HEK293 (cell line): ENCODE data around the gene NEGR1.

ENCODE experiments used
- CTCF ChIA-PET: fragments of 350-600 bp; formaldehyde crosslinking; extraction: SDS; loops from one replicate; lab custom pipeline; 2021; ENCODE audit warnings: antibody characterized with exemption; lab: Yijun Ruan, JAX
- POLR2A ChIA-PET: fragments of 300-600 bp; formaldehyde crosslinking; extraction: SDS; loops from one replicate; lab custom pipeline; 2020; ENCODE audit warnings: antibody characterized with exemption, inconsistent platforms; lab: Yijun Ruan, JAX
- H3K27ac ChIP-seq: fragments of 200-500 bp; sonication (Bioruptor generic); 2 replicates; pipeline ENCODE4 v1.5.1; 2014; ENCODE audit warnings: low read depth, low read length, control low read depth, inconsistent platforms; ENCODE audit errors: extremely low read depth
- H3K36me3 ChIP-seq, 2 experiments: fragments of 200-500 bp in 1 of 2; sonication (Bioruptor generic) in 1 of 2; 1 replicate in 1 of 2; 2 replicates in 1 of 2; pipeline ENCODE4 v1.5.1; 2014 to 2017; ENCODE audit warnings: inconsistent platforms in 2 of 2, low read length in 2 of 2; ENCODE audit not compliant: control insufficient read depth in 2 of 2, insufficient read depth in 1 of 2
- H3K4me1 ChIP-seq: fragments of 200-500 bp; sonication (Bioruptor generic); 2 replicates; pipeline ENCODE4 v1.5.1; 2014; ENCODE audit warnings: mild to moderate bottlenecking, low read length, inconsistent platforms; ENCODE audit not compliant: control insufficient read depth, insufficient read depth
- H3K4me3 ChIP-seq: 2 replicates; pipeline ENCODE4 v1.5.1; 2011; ENCODE audit warnings: low read depth, mild to moderate bottlenecking, control low read depth, low read length, moderate library complexity
- H3K9me3 ChIP-seq: fragments of 200-500 bp; sonication (Bioruptor generic); 2 replicates; pipeline ENCODE4 v1.5.1; 2014; ENCODE audit warnings: low read depth, low read length, inconsistent platforms; ENCODE audit not compliant: control insufficient read depth, insufficient read depth
- GLIS1 ChIP-seq: fragments of 450-650 bp; formaldehyde crosslinking; IDR thresholded peaks from 2 replicates; pipeline ENCODE4 v1.5.1; 2016; ENCODE audit warnings: missing biosample characterization, missing genetic modification characterization
- KLF10 ChIP-seq: fragments of 450-650 bp; IDR thresholded peaks from 2 replicates; pipeline ENCODE4 v1.5.1; 2018; ENCODE audit warnings: missing biosample characterization, mild to moderate bottlenecking, missing genetic modification characterization
- PBX3 ChIP-seq: sonication (generic); formaldehyde crosslinking; IDR thresholded peaks from 2 replicates; pipeline ENCODE4 v1.8.1; 2022; ENCODE audit warnings: mild to moderate bottlenecking, moderate library complexity, missing genetic modification reagents
- ZNF133 ChIP-seq: fragments of 450-650 bp; formaldehyde crosslinking; IDR thresholded peaks from 2 replicates; pipeline ENCODE4 v1.5.1; 2016; ENCODE audit warnings: missing biosample characterization, missing genetic modification characterization
- ZNF202 ChIP-seq: fragments of 450-650 bp; formaldehyde crosslinking; IDR thresholded peaks from 2 replicates; pipeline ENCODE4 v1.5.1; 2016; ENCODE audit warnings: missing biosample characterization, missing genetic modification characterization, borderline replicate concordance
- ZNF221 ChIP-seq: fragments of 450-650 bp; formaldehyde crosslinking; IDR thresholded peaks from 2 replicates; pipeline ENCODE4 v1.5.1; 2017; ENCODE audit warnings: missing biosample characterization, missing genetic modification characterization, borderline replicate concordance
- ZNF488 ChIP-seq: fragments of 450-650 bp; formaldehyde crosslinking; IDR thresholded peaks from 2 replicates; pipeline ENCODE4 v1.5.1; 2016; ENCODE audit warnings: missing biosample characterization, missing genetic modification characterization
- ZNF521 ChIP-seq: fragments of 450-650 bp; formaldehyde crosslinking; IDR thresholded peaks from 2 replicates; pipeline ENCODE4 v1.5.1; 2017; ENCODE audit warnings: missing biosample characterization, mild to moderate bottlenecking, missing genetic modification characterization
- ZNF558 ChIP-seq: fragments of 450-650 bp; formaldehyde crosslinking; IDR thresholded peaks from 2 replicates; pipeline ENCODE4 v1.5.1; 2016; ENCODE audit warnings: missing biosample characterization, missing genetic modification characterization
- ZNF585B ChIP-seq: fragments of 450-650 bp; formaldehyde crosslinking; IDR thresholded peaks from 2 replicates; pipeline ENCODE4 v1.5.1; 2016; ENCODE audit warnings: missing biosample characterization, missing genetic modification characterization
- ZNF600 ChIP-seq: fragments of 450-650 bp; formaldehyde crosslinking; IDR thresholded peaks from 2 replicates; pipeline ENCODE4 v1.5.1; 2016; ENCODE audit warnings: missing biosample characterization, missing genetic modification characterization
- ZNF785 ChIP-seq: fragments of 450-650 bp; formaldehyde crosslinking; IDR thresholded peaks from 2 replicates; pipeline ENCODE4 v1.5.1; 2016; ENCODE audit warnings: missing biosample characterization, missing genetic modification characterization
- ZSCAN16 ChIP-seq: fragments of 450-650 bp; formaldehyde crosslinking; IDR thresholded peaks from 2 replicates; pipeline ENCODE4 v1.5.1; 2016; ENCODE audit warnings: missing biosample characterization, missing genetic modification characterization
- ZSCAN23 ChIP-seq: fragments of 450-650 bp; formaldehyde crosslinking; IDR thresholded peaks from 2 replicates; pipeline ENCODE4 v1.5.1; 2016; ENCODE audit warnings: missing biosample characterization, missing genetic modification characterization
- TF ChIP-seq, protein P1 (sequence below): fragments of 450-650 bp; formaldehyde crosslinking; conservative IDR thresholded peaks from 2 replicates; pipeline ENCODE4 v1.5.1; 2016; ENCODE audit warnings: low read depth, missing biosample characterization, missing genetic modification characterization
- TF ChIP-seq, protein P2 (sequence below): fragments of 450-650 bp; formaldehyde crosslinking; IDR thresholded peaks from 2 replicates; pipeline ENCODE4 v1.5.1; 2016; ENCODE audit warnings: missing biosample characterization, missing genetic modification characterization
- TF ChIP-seq, protein P3 (sequence below): fragments of 450-650 bp; formaldehyde crosslinking; IDR thresholded peaks from 2 replicates; pipeline ENCODE4 v1.5.1; 2016; ENCODE audit warnings: missing biosample characterization, missing genetic modification characterization
- TF ChIP-seq, protein P4 (sequence below): fragments of 450-650 bp; formaldehyde crosslinking; IDR thresholded peaks from 2 replicates; pipeline ENCODE4 v1.5.1; 2016; ENCODE audit warnings: missing biosample characterization, missing genetic modification characterization
- TF ChIP-seq, protein P5 (sequence below): fragments of 450-650 bp; formaldehyde crosslinking; IDR thresholded peaks from 2 replicates; pipeline ENCODE4 v1.5.1; 2017; ENCODE audit warnings: missing biosample characterization, missing genetic modification characterization

Gene NEGR1

DNA sequence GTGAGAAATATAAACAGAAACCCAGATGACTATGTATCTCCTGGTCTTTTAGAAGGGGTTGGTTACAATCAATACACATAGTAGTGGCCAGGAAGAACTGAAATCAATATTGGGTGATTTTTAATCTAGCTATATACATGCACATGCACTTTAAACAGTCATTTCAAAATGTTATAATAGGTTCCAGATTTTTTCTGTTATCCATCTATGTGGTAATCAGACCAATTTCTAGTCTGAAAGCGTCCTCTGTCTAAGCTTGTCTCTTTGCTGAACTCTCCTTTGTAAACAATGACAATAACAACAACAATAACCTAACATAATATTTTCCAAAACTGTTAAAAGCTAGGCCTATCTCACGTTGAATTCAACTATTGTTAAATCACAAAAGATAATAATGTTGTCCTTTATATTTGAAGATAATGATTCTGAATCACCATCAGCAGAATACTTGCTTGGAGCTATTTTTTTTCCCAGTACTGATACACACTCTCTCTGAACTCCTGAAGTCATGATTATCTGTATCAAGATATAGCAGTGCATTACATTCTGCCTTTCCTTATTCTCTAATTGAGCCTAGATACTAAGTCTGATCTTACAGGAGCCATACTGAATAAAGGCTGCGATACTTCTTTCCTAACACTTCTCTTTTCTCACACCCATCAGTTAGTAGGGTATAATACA, 704.7 kb downstream of the NEGR1 start (continued):
- TF ChIP-seq, protein P1, sequence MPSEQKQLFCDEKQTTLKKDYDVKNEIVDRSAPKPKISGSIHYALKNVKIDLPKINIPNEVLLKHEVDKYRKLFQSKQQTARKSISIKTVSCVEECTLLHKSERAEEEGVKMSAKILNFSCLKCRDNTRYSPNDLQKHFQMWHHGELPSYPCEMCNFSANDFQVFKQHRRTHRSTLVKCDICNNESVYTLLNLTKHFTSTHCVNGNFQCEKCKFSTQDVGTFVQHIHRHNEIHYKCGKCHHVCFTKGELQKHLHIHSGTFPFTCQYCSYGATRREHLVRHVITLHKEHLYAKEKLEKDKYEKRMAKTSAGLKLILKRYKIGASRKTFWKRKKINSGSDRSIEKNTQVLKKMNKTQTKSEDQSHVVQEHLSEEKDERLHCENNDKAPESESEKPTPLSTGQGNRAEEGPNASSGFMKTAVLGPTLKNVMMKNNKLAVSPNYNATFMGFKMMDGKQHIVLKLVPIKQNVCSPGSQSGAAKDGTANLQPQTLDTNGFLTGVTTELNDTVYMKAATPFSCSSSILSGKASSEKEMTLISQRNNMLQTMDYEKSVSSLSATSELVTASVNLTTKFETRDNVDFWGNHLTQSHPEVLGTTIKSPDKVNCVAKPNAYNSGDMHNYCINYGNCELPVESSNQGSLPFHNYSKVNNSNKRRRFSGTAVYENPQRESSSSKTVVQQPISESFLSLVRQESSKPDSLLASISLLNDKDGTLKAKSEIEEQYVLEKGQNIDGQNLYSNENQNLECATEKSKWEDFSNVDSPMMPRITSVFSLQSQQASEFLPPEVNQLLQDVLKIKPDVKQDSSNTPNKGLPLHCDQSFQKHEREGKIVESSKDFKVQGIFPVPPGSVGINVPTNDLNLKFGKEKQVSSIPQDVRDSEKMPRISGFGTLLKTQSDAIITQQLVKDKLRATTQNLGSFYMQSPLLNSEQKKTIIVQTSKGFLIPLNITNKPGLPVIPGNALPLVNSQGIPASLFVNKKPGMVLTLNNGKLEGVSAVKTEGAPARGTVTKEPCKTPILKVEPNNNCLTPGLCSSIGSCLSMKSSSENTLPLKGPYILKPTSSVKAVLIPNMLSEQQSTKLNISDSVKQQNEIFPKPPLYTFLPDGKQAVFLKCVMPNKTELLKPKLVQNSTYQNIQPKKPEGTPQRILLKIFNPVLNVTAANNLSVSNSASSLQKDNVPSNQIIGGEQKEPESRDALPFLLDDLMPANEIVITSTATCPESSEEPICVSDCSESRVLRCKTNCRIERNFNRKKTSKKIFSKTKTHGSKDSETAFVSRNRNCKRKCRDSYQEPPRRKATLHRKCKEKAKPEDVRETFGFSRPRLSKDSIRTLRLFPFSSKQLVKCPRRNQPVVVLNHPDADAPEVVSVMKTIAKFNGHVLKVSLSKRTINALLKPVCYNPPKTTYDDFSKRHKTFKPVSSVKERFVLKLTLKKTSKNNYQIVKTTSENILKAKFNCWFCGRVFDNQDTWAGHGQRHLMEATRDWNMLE (tag by site-specific recombination), result no peak

- no peaks in the 10 kb centered on the region for H3K9me3 ChIP-seq
- TF ChIP-seq PBX3 (CRISPR knock-in tag), result no peak
- TF ChIP-seq, protein P2, sequence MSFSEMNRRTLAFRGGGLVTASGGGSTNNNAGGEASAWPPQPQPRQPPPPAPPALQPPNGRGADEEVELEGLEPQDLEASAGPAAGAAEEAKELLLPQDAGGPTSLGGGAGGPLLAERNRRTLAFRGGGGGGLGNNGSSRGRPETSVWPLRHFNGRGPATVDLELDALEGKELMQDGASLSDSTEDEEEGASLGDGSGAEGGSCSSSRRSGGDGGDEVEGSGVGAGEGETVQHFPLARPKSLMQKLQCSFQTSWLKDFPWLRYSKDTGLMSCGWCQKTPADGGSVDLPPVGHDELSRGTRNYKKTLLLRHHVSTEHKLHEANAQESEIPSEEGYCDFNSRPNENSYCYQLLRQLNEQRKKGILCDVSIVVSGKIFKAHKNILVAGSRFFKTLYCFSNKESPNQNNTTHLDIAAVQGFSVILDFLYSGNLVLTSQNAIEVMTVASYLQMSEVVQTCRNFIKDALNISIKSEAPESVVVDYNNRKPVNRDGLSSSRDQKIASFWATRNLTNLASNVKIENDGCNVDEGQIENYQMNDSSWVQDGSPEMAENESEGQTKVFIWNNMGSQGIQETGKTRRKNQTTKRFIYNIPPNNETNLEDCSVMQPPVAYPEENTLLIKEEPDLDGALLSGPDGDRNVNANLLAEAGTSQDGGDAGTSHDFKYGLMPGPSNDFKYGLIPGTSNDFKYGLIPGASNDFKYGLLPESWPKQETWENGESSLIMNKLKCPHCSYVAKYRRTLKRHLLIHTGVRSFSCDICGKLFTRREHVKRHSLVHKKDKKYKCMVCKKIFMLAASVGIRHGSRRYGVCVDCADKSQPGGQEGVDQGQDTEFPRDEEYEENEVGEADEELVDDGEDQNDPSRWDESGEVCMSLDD (tag by site-specific recombination), result no peak
- no peak for TF ChIP-seq ZNF221 (tag by site-specific recombination)
- TF ChIP-seq ZNF600 (tag by site-specific recombination), result no peak
- TF ChIP-seq ZNF521, result no peak
- TF ChIP-seq, protein P3, sequence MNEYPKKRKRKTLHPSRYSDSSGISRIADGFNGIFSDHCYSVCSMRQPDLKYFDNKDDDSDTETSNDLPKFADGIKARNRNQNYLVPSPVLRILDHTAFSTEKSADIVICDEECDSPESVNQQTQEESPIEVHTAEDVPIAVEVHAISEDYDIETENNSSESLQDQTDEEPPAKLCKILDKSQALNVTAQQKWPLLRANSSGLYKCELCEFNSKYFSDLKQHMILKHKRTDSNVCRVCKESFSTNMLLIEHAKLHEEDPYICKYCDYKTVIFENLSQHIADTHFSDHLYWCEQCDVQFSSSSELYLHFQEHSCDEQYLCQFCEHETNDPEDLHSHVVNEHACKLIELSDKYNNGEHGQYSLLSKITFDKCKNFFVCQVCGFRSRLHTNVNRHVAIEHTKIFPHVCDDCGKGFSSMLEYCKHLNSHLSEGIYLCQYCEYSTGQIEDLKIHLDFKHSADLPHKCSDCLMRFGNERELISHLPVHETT, result no peak
- TF ChIP-seq KLF10, result no peak
- TF ChIP-seq ZSCAN23 (tag by site-specific recombination), result no peak
- TF ChIP-seq, protein P4, sequence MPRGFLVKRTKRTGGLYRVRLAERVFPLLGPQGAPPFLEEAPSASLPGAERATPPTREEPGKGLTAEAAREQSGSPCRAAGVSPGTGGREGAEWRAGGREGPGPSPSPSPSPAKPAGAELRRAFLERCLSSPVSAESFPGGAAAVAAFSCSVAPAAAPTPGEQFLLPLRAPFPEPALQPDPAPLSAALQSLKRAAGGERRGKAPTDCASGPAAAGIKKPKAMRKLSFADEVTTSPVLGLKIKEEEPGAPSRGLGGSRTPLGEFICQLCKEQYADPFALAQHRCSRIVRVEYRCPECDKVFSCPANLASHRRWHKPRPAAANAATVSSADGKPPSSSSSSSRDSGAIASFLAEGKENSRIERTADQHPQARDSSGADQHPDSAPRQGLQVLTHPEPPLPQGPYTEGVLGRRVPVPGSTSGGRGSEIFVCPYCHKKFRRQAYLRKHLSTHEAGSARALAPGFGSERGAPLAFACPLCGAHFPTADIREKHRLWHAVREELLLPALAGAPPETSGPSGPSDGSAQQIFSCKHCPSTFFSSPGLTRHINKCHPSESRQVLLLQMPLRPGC, result no peak
- TF ChIP-seq, protein P5, sequence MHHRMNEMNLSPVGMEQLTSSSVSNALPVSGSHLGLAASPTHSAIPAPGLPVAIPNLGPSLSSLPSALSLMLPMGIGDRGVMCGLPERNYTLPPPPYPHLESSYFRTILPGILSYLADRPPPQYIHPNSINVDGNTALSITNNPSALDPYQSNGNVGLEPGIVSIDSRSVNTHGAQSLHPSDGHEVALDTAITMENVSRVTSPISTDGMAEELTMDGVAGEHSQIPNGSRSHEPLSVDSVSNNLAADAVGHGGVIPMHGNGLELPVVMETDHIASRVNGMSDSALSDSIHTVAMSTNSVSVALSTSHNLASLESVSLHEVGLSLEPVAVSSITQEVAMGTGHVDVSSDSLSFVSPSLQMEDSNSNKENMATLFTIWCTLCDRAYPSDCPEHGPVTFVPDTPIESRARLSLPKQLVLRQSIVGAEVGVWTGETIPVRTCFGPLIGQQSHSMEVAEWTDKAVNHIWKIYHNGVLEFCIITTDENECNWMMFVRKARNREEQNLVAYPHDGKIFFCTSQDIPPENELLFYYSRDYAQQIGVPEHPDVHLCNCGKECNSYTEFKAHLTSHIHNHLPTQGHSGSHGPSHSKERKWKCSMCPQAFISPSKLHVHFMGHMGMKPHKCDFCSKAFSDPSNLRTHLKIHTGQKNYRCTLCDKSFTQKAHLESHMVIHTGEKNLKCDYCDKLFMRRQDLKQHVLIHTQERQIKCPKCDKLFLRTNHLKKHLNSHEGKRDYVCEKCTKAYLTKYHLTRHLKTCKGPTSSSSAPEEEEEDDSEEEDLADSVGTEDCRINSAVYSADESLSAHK (tag by site-specific recombination), result no peak
- TF ChIP-seq GLIS1, result no peak
- no peak for TF ChIP-seq ZNF133 (tag by site-specific recombination)
- TF ChIP-seq ZNF558 (tag by site-specific recombination), result no peak
- TF ChIP-seq ZNF785, result no peak
- no peak for TF ChIP-seq ZSCAN16
- TF ChIP-seq ZNF585B (tag by site-specific recombination), result no peak
- TF ChIP-seq ZNF202, result no peak
- no peak for TF ChIP-seq ZNF488
- TF ChIP-seq, all 188 proteins: peak for 0
- H3K27ac ChIP-seq, result no peak overlapping the region
- no peaks in the 10 kb centered on the region for H3K4me1 ChIP-seq
- no peak overlapping the region for H3K4me3 ChIP-seq
- no peaks in the 10 kb centered on the region for H3K36me3 ChIP-seq
- CTCF ChIA-PET, result no interaction called here
- POLR2A ChIA-PET, result no interaction called here
Observed at GRCh38 chr1:71572038-71572437, 710.3 kb downstream of the NEGR1 start.
